ENCODE results near the gene HOXC10. TPM values are rescaled to one million over a fixed set of nuclear protein-coding genes. Genes with fewer than 3 reads are reported as not detected.

The HOXC10 gene
- total RNA-seq, 6 experiments from 2014 or later: 0.33 to 1.4 (median 1.3) TPM; not detected in 1

DNA sequence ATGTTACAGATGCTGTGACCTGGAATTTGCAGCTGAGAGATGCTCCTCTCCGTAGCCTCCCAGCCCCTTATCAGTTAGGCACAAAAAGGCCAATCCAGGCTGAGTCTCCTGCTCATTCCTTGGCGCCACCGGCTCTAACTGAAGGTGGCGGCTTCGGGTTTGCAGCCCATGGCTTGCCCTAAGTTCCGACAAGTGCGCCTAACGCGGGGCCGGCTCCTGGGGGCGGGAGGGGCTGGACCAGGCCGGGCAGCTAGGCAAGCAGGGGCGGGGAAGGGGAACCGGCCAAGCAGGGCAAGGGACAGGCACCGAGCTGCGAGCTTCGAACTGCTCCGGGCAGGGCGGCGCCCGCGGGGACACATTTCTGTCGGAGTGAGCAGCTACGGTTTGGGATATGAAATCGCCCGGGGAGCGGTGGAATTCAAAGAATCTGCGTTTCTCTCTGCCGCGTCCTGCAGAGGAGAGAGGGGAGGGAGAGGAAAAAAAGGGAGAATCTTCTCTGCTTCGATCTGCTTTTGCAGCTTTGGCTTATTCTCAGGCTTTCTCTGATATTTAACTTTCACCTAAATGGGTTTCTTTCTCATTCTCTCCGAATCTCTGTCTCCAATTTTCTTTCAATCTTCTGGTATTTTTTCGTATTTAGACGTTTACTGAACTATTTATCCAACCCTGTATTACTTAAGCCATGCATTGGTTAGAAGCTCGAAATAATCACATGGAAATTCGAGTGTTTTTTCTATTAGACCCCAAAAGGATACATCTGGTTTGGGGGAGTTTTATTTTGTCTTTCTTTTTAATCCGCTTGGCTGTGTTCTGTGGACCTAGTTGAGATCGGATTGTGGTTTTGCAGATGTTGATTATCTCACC lies 31.8 kb upstream of the HOXC10 start:
- 0 out of 2 replicates have a peak, but pooled peaks cover 5% of the 10 kb centered on the region for H3K36me3 Mint-ChIP-seq (ENCODE audit: low read depth)
- H3K27me3 Mint-ChIP-seq (ENCODE audit: insufficient read depth): peaks cover 74% of the 10 kb centered on the region
- H3K4me3 Mint-ChIP-seq: no peak overlapping the region
- H3K4me1 Mint-ChIP-seq (ENCODE audit: low read depth): peaks cover 6% of the 10 kb centered on the region
- no peak overlapping the region for H3K27ac Mint-ChIP-seq
- TF ChIP-seq, protein P1, sequence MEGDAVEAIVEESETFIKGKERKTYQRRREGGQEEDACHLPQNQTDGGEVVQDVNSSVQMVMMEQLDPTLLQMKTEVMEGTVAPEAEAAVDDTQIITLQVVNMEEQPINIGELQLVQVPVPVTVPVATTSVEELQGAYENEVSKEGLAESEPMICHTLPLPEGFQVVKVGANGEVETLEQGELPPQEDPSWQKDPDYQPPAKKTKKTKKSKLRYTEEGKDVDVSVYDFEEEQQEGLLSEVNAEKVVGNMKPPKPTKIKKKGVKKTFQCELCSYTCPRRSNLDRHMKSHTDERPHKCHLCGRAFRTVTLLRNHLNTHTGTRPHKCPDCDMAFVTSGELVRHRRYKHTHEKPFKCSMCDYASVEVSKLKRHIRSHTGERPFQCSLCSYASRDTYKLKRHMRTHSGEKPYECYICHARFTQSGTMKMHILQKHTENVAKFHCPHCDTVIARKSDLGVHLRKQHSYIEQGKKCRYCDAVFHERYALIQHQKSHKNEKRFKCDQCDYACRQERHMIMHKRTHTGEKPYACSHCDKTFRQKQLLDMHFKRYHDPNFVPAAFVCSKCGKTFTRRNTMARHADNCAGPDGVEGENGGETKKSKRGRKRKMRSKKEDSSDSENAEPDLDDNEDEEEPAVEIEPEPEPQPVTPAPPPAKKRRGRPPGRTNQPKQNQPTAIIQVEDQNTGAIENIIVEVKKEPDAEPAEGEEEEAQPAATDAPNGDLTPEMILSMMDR (IDR thresholded peaks at IDR 0.05): no peak
- H3K9me3 Mint-ChIP-seq: no peaks in the 10 kb centered on the region; the same call in 1 of the 2 replicates
- no peak for DNase-seq

DNA sequence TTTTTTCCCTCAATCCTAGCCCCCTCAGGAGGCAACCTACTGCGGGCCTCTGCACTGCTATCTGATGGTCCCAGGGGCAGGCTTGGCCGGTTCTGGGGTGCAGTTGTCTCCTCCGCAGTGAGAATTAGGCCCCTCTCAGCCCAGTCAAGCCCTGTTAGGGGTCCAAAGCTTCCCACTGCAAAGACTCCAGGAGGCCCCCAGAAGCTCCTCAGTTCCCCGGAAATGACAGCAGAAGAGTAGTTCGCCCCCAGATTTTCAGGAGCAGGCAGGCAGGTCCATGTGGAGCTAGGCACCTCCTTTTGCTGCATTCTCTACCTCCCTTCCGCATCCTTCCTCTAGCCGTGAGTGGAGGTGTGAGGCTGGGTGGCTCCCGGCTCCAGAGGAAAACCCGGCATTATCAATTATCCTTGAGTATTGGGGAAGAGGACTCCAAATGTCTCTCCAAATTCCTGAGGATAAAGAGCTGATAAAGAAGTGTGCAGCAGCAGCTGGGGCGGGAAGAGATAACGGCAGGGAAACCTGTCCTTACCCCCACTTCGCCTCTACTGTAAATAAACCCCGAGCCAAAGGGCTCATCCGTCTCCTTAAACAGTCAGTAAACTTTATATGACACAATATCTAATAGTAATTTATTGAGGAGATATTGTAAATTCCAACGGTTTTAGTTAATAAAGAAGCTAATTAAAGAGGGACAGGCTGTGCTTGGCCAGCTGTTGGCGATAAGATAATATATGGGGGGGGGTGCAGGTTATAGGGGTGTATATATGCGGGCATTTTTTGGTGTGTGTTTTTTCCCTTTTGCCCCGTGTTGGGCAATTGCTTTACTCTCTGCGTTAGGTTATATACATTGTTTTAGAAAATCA lies 30.9 kb upstream of the HOXC10 start:
- DNase-seq: no peak
- Mint-ChIP-seq H3K4me1 (ENCODE audit: low read depth) (peaks cover 6% of the 10 kb centered on the region), H3K4me3 (no peak overlapping the region), H3K9me3 (no peaks in the 10 kb centered on the region), H3K36me3 (ENCODE audit: low read depth) (0 out of 2 replicates have a peak, but pooled peaks cover 5% of the 10 kb centered on the region), H3K27me3 (ENCODE audit: insufficient read depth) (peaks cover 71% of the 10 kb centered on the region), H3K27ac (no peak overlapping the region)
- TF ChIP-seq, protein P1 (IDR thresholded peaks at IDR 0.05): no peak

DNA sequence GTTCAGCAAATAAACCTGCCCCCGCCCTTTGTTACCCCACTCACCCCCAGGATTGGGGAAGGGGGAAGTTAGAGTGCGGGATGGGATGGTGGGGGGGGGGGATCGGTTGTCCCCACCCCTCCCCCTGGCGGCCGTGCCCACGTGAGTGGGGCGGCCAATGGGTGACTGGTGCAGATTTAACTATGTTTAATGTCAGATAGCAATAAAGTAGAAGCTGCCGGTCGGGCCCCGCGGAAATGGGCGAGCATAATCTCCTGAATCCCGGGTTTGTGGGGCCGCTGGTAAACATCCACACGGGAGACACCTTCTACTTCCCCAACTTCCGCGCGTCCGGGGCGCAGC lies 30.3 kb upstream of the HOXC10 start, which contains the start of gene HOXC12:
TSS of gene HOXC12 (plus strand) at position 210 of the 342 bp plus-strand sequence. CDS start at position 237, 27 bp downstream.
- H3K9me3 Mint-ChIP-seq: no peaks in the 10 kb centered on the region
- peaks cover 6% of the 10 kb centered on the region for H3K4me1 Mint-ChIP-seq (ENCODE audit: low read depth)
- 0 out of 2 replicates have a peak, but pooled peaks cover 5% of the 10 kb centered on the region for H3K36me3 Mint-ChIP-seq (ENCODE audit: low read depth)
- H3K27ac Mint-ChIP-seq: no peak within 1 kb of the TSS
- H3K27me3 Mint-ChIP-seq (ENCODE audit: insufficient read depth): peaks cover 71% of the 10 kb centered on the region
- TF ChIP-seq, protein P1 (IDR thresholded peaks at IDR 0.05): no peak
- H3K4me3 Mint-ChIP-seq: no peak within 1 kb of the TSS
- no peak for DNase-seq

DNA sequence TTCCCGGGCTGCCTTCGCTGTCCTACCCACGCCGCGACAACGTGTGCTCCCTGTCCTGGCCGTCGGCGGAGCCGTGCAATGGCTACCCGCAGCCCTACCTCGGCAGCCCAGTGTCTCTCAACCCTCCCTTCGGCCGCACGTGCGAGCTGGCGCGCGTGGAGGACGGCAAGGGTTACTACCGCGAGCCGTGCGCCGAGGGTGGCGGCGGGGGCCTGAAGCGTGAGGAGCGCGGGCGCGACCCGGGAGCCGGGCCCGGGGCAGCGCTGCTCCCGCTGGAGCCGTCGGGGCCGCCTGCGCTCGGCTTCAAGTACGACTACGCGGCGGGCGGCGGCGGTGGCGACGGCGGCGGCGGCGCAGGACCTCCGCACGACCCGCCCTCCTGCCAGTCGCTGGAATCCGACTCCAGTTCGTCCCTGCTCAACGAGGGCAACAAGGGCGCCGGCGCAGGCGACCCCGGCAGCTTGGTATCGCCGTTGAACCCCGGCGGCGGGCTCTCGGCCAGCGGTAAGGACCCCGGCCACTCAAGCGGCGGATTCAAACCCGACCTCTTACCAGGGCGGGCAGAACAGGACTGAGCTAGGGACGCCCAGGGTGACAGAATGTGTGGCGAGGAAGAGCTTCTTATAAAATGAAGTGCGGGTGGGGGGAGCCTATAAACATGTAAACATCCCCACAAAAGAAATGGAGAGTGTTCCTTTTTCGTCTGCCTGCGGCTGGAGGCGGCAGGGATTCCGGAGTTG lies 29.7 kb upstream of the HOXC10 start:
- DNase-seq: no peak
- Mint-ChIP-seq H3K36me3 (ENCODE audit: low read depth) (0 out of 2 replicates have a peak, but pooled peaks cover 5% of the 10 kb centered on the region), H3K27me3 (ENCODE audit: insufficient read depth) (peaks cover 71% of the 10 kb centered on the region), H3K27ac (no peak overlapping the region), H3K4me3 (no peak overlapping the region), H3K4me1 (ENCODE audit: low read depth) (peaks cover 6% of the 10 kb centered on the region), H3K9me3 (no peaks in the 10 kb centered on the region)
- TF ChIP-seq, protein P1 (IDR thresholded peaks at IDR 0.05): no peak

DNA sequence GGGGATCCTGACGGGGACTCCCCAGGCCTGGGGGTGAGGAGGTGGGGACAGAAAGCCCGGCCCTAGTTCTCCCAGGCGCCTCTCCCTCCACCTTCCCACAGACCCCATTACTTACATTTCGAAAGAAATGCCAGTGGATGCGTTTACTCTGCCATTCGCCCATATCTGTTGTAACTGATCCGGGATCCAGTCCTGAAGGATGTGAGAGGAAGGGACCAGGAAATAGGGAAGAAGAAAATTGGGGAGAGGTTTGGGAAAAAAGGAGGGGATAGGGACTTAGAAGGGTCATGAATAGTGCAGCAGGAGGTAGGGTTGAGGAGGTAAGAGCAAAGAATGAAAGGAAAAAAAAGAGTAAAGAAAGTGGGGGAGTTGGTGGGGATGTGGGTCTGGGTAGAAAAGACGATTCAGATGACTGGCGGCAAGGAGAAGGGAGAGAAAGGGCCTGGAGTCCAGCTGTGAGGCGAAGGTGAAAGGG lies 29.1 kb upstream of the HOXC10 start:
- Mint-ChIP-seq H3K27me3 (ENCODE audit: insufficient read depth) (peaks cover 69% of the 10 kb centered on the region), H3K36me3 (ENCODE audit: low read depth) (0 out of 2 replicates have a peak, but pooled peaks cover 5% of the 10 kb centered on the region), H3K27ac (no peak overlapping the region), H3K4me1 (ENCODE audit: low read depth) (peaks cover 6% of the 10 kb centered on the region), H3K4me3 (no peak overlapping the region), H3K9me3 (no peaks in the 10 kb centered on the region)
- TF ChIP-seq, protein P1 (IDR thresholded peaks at IDR 0.05): no peak
- no peak for DNase-seq

Measured in HFFc6 (cell line).